Inflammatory macrophage (primary cell): ENCODE data around the gene GATAD2B.
A peak's percentile ranks its signal among the peaks of the same experiment; 100 is the strongest.

ENCODE experiments used
- DNase-seq, 2 donors: peaks; one replicate each; pipeline ENCODE4 v3.0.0-alpha.2; 2020 to 2022
- total RNA-seq, 18 experiments: gene quantifications; one replicate each; lab custom pipeline; 2026; ENCODE audit warnings: mixed read lengths in 6 of 18, inconsistent platforms in 2 of 18; lab: John Stamatoyannopoulos, UW

Gene GATAD2B
- 5.6 to 56.0 (median 12.3) reads per million in 18 experiments for total RNA-seq

GRCh38 chr1:153922972-153923925 is at the start of gene GATAD2B:
GATAD2B (minus strand) TSS chr1:153922972; CDS start chr1:153828347, 94,625 bp downstream.
- DNase-seq = peak; percentile 99 to 100

- no peak for DNase-seq
These were observed 47.6 kb upstream of the GATAD2B start for GRCh38 chr1:153970346-153970745.

GRCh38 chr1:153968972-153969371 is 46.2 kb upstream of the GATAD2B start:
- DNase-seq = no peak

- no peak for DNase-seq
These were observed 45.6 kb upstream of the GATAD2B start for GRCh38 chr1:153968408-153968807.

- DNase-seq = no peak
These were observed 45.2 kb upstream of the GATAD2B start for GRCh38 chr1:153968000-153968363.

- peak; percentile 95 to 96 for DNase-seq
These were observed 44.6 kb upstream of the GATAD2B start, which contains the start of gene CREB3L4 for GRCh38 chr1:153967107-153967999. CREB3L4 (plus strand) TSS chr1:153967902; CDS start chr1:153968526, 624 bp downstream.

- DNase-seq = no peak
These were observed 41.1 kb upstream of the GATAD2B start for GRCh38 chr1:153963850-153964331.

GRCh38 chr1:153963030-153963849 is 40.5 kb upstream of the GATAD2B start, which contains the start of gene SLC39A1:
SLC39A1 (minus strand) TSS chr1:153963537; CDS start chr1:153962715, 822 bp downstream.
- peak; percentile 96 to 97 for DNase-seq

- peak; percentile 69 to 82 for DNase-seq
These were observed 39.6 kb upstream of the GATAD2B start for GRCh38 chr1:153962088-153963029.

- DNase-seq = no peak
These were observed 38.6 kb upstream of the GATAD2B start for GRCh38 chr1:153961421-153961820.

GRCh38 chr1:153960206-153960605 is 37.4 kb upstream of the GATAD2B start:
- no peak for DNase-seq

GRCh38 chr1:153959454-153959853 is 36.7 kb upstream of the GATAD2B start:
- no peak for DNase-seq

GRCh38 chr1:153958961-153959260 is 36.1 kb upstream of the GATAD2B start:
- no peak for DNase-seq

- DNase-seq = peak; percentile 97 to 98
These were observed 35.6 kb upstream of the GATAD2B start, which contains the start of gene CRTC2 for GRCh38 chr1:153958111-153958960. CRTC2 (minus strand) TSS chr1:153958612; CDS start chr1:153958497, 115 bp downstream.

GRCh38 chr1:153957744-153958110 is 35.0 kb upstream of the GATAD2B start:
- DNase-seq = no peak

- DNase-seq = no peak
These were observed 34.4 kb upstream of the GATAD2B start for GRCh38 chr1:153956997-153957715.

- no peak for DNase-seq
These were observed 32.1 kb upstream of the GATAD2B start for GRCh38 chr1:153954826-153955225.

- DNase-seq = no peak
These were observed 31.1 kb upstream of the GATAD2B start for GRCh38 chr1:153953859-153954365.

- DNase-seq = no peak
These were observed 29.0 kb upstream of the GATAD2B start for GRCh38 chr1:153951801-153952200.
